A549 (cell line): ENCODE data around the gene ZNF407.

Experiments
- CTCF ChIP-seq: fragments of >200 bp; sonication (Bioruptor Twin); formaldehyde crosslinking; IDR thresholded peaks from 3 replicates; pipeline ENCODE4 v1.5.1; 2016
- HDAC2 ChIP-seq: fragments of 200-600 bp; sonication (generic); IDR thresholded peaks from 2 replicates; pipeline ENCODE4 v1.6.1; 2016

GRCh38 chr18:74616494-74616893, 18.8 kb downstream of the ZNF407 start:
- TF ChIP-seq CTCF (no peak), HDAC2 (no peak)
